Activated T-cell treated with anti-CD3 and anti-CD28 coated beads, Interleukin-2, amount 50 U/mL, for 4 hours (primary cell): Measurements from ENCODE around the gene SFTA2. TPM values are rescaled to one million over a fixed set of nuclear protein-coding genes. Genes with fewer than 3 reads are reported as not detected.

ENCODE experiments used
- ATAC-seq, 2 donors: fragments of 200-7000 bp; cut with Tn5 transposase; one replicate each; pipeline ENCODE4 v1.10.0; 2021
- DNase-seq: peaks from one replicate; pipeline ENCODE4 v3.0.0-alpha.2; 2020
- H3K27me3 Mint-ChIP-seq: one replicate; pipeline ENCODE4 v1.8.0; 2021; ENCODE audit warnings: low read depth, mixed read lengths
- H3K36me3 Mint-ChIP-seq: one replicate; pipeline ENCODE4 v1.8.0; 2022; ENCODE audit warnings: mixed read lengths; ENCODE audit not compliant: insufficient read depth
- H3K4me1 Mint-ChIP-seq: one replicate; pipeline ENCODE4 v1.8.0; 2021; ENCODE audit warnings: low read depth, mixed read lengths
- H3K4me3 Mint-ChIP-seq: one replicate; pipeline ENCODE4 v1.8.0; 2021; ENCODE audit warnings: mild to moderate bottlenecking, moderate library complexity, mixed read lengths
- H3K9me3 Mint-ChIP-seq: one replicate; pipeline ENCODE4 v1.8.0; 2021; ENCODE audit warnings: mixed read lengths
- total RNA-seq, 3 donors: library from RNA; stranded (reverse); gene quantifications; one replicate each; pipeline ENCODE4 v1.2.1, GENCODE V29; 2021

SFTA2 gene
- total RNA-seq, 3 donors from 2014 or later = 0.28 TPM; not detected in 2

DNA sequence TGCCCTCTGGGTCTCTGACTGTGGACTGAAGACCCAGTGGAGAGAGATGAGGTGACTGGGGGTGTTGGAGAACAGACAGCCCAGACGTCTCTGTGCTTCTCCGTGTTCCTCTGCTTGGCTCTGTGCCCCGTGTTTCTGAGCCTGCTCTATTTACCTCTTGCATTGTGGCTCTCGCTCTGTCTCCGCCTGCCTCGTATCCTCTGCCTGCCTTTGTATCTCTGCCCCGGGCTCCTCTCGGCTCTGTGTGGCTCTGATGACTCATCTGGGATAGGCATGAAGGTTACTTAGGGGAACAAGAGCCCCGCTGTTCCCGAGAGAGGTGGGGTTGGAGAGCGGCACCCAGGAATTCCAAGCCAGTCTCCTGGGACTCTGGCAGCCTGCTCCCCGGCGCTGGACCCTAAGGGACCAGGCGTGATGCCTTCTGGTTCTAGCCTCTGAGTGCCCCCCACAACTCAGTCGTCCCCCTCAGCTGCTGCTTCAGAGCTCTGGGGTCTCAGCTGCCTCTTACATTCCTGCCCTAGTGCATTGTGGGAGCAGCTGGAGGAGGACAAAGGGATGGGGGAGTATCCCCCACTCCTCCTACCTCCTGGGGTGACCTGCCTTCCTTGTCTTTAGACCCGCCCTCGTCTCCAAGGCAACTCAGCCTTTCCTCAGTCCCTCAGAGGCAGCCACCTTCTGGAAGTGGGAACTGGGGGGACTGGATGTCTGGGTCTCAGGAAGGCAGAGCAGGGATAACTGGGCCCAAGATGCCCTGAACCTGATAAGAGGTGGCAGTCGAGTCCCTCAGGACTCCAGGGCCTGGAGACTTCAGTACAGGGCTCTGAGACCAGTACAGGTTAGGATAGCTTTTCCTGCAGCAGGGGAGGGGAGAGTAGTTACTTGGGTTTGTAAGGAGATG is 45.7 kb downstream of the SFTA2 start:
- Mint-ChIP-seq H3K36me3 (peaks cover 7% of the 10 kb centered on the region), H3K27me3 (no peaks in the 10 kb centered on the region), H3K9me3 (no peaks in the 10 kb centered on the region), H3K4me3 (peak overlapping the region; percentile 82), H3K4me1 (peaks cover 31% of the 10 kb centered on the region)
- DNase-seq (no peak), ATAC-seq (peak; percentile 11 to 36)

DNA sequence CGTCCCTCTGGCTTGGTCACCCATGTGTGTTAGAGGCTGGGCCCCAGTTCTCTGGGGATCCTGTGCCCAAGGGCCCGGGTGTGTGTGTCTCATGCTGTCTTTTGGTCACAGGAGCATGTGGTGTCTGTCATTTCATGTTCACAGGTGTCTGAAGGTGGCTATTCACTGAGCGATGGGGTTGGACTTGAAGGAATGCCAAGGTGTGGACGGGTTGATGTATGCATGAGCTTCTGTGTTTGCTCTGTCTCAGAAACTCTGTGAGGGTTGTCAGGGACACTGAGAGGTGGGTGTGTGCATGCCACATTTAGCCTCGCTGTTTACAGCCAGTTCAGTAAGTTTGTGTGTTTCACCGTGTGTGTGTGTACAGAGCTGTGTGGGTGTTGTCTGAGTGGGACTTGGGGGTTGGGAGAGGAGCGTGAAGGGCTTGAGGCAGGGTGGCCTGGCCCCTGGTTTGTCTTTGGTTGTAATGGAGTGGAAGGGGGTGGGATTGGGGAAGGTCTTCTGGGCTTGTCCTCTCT is 46.4 kb downstream of the SFTA2 start:
- H3K4me3 Mint-ChIP-seq = peak overlapping the region; percentile 82
- H3K27me3 Mint-ChIP-seq = no peaks in the 10 kb centered on the region
- no peak for DNase-seq
- no peaks in the 10 kb centered on the region for H3K9me3 Mint-ChIP-seq
- peaks cover 31% of the 10 kb centered on the region for H3K4me1 Mint-ChIP-seq
- ATAC-seq = no peak
- H3K36me3 Mint-ChIP-seq = peaks cover 7% of the 10 kb centered on the region

DNA sequence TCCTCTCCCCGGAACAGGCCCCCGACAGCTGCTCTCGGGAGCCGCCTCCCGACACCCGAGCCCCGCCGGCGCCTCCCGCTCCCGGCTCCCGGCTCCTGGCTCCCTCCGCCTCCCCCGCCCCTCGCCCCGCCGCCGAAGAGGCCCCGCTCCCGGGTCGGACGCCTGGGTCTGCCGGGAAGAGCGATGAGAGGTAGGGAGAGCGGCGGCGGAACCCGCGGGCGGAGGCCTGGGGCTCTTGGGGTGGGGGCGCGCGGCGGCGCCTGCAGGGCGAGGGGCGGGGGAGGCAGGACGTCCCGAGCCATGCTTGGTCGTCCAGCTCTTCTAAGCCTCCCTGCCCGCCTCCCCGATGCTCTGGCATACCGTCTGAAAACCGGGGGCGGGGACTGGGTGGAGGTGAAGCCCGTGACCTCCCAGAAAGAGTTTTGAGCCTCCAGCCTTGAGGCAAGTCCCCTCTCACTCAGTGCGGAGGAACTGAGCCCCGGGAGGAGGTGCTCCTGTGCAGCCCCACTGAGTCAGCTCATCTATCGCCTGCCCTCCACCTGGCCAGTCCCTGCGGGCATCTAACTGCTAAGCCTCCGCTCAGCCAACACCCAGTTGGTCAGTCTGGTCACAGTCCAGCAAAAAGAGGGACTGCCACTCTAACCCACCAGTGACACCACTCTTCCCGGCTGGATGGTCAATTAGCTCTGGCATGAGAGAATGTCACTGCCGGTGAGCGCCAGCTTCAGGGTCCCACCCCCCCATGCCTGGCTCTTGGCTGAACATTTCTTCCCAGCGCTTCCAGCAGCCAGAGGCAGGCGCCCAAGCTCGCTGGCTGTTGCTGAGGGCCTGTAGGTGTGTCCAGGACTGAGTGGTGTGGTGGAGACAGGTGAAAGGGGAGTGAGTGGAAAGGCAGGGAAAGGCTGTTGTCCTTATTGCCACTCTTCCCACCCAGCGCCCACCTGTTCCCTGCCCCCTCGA is 47.2 kb downstream of the SFTA2 start:
- Mint-ChIP-seq H3K36me3 (peaks cover 2% of the 10 kb centered on the region), H3K4me1 (peaks cover 31% of the 10 kb centered on the region), H3K27me3 (no peaks in the 10 kb centered on the region), H3K4me3 (peak overlapping the region; percentile 82), H3K9me3 (no peaks in the 10 kb centered on the region)
- DNase-seq = no peak
- peak; percentile 52 to 61 for ATAC-seq

DNA sequence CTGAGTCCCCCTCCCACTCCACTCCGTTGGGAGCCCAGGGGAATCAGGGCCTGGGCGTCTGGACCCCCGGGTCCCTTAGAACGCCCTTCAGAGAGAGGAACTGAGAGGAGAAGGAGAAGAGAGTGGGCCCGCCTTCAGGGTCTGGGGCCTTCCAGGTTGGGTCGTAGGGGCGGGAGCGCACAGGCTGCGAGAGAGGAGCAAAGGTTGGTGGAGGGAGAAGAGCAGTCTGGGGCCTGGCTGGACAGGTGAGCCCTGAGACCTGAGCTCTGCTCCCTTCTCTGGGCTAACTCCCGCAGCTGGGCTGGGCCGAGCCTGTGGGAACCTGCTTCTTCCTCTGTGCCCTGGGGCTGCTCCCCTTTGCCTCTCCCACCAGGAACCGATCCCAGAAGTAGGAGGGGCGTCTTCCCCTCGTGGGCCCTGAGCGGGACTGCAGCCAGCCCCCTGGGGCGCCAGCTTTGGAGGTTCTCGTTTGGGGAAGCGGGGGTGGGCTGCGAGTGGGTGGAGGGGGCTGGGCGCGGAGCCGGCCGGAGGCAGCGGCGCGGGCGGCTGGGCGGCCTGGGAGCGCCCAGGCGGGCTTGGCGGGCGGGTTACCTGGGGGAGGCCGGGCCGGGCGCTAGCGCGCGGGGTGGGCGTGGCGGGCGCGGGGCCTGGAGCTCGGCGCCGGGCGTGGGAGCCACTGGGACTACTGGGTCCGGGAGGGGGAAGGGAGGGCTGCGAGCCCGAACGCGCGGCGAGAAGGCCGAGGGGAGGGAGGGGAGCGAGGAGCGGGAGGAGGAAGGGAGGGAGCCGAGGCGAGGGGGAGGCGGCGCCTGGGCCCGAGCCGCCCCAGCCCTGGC is 48.1 kb downstream of the SFTA2 start, which contains the start of gene DDR1:
Gene DDR1 (plus strand): TSS at position 835 of the 836 bp plus-strand sequence. CDS start 4,211 bp downstream, outside the sequence.
- no peaks in the 10 kb centered on the region for H3K9me3 Mint-ChIP-seq
- peaks cover 31% of the 10 kb centered on the region for H3K4me1 Mint-ChIP-seq
- peak; percentile 44 for DNase-seq
- peak within 1 kb of the TSS; percentile 82 for H3K4me3 Mint-ChIP-seq
- H3K27me3 Mint-ChIP-seq = no peaks in the 10 kb centered on the region
- ATAC-seq = peak; percentile 73
- no peaks in the 10 kb centered on the region for H3K36me3 Mint-ChIP-seq

DNA sequence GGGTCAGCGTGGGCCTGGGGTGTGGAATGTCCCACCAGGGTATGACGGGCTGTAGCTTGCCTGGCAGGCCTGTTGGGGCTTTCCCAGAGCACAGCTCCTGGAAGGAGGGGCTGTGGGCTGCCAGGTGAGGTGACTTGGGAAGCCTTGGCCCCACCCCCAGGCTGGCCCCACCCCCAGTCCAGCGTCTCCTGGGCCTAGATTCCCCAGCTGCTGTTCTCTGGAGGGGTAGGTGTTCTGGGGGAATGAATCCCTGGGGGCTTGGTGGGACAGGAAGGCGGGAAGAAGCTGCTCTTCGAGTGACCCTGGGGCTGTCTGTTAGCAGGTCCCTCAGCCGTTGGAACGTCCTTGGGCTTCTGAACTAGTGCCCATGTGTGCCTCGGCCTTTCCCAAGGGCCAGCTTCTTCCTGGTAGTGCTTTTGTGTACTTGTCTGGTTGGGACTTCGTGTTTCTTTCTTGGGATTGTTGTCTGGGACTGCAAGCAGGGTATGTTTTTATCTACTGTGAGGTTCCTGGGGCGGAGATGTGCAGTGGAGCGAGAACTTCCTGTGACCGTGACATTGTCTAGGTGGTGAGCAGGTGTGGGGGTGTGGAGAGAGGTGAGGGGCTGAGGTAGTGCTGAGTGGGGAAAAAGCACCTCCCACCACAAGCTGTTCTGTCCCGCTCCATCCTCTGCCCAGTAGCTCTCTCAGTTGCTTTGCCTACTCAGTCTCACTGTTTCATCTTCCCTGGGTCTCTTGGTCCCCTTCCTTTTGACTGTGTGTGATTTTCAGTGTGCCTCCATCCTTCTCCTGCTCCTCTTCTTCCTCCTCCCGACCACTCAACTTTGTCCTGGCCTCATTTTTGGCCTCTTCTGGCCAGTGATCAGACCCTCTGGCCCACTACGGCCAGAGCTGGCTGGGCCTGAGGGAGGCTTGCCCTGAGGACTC is 48.9 kb downstream of the SFTA2 start:
- Mint-ChIP-seq H3K27me3 (no peaks in the 10 kb centered on the region), H3K9me3 (no peaks in the 10 kb centered on the region), H3K36me3 (no peaks in the 10 kb centered on the region), H3K4me1 (peaks cover 39% of the 10 kb centered on the region), H3K4me3 (peak overlapping the region; percentile 78)
- DNase-seq = no peak
- ATAC-seq = no peak

DNA sequence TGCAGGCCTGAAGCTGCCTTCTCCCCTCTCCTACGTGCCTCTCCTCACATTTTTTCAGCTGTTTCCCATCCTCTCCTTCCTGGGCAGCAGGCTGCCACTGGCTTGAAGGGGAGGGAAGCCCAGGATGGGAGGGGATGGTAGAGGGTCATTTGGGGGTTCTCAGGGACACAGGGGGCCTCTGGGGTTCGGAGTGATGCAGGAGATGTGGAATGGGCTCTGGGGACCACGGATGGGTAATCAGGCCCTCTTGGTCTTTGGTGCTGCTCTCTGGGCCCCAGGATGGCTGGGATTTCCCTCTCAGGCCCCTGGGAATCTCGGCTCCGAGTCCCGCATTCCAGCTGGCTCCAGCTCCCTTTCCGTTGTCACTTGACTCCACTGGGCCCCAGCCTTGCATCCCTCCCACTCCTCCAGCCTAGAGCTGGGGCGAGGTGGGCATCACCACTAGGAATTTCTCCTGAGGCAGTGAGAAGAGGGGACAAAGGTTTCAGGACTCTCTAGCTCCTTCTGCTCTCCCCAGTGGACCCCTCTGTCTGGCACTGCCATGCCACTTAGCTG is 49.7 kb downstream of the SFTA2 start:
- H3K27me3 Mint-ChIP-seq = no peaks in the 10 kb centered on the region
- DNase-seq (no peak), ATAC-seq (no peak)
- no peak overlapping the region for H3K4me3 Mint-ChIP-seq
- H3K36me3 Mint-ChIP-seq = no peaks in the 10 kb centered on the region
- peaks cover 45% of the 10 kb centered on the region for H3K4me1 Mint-ChIP-seq
- no peaks in the 10 kb centered on the region for H3K9me3 Mint-ChIP-seq

DNA sequence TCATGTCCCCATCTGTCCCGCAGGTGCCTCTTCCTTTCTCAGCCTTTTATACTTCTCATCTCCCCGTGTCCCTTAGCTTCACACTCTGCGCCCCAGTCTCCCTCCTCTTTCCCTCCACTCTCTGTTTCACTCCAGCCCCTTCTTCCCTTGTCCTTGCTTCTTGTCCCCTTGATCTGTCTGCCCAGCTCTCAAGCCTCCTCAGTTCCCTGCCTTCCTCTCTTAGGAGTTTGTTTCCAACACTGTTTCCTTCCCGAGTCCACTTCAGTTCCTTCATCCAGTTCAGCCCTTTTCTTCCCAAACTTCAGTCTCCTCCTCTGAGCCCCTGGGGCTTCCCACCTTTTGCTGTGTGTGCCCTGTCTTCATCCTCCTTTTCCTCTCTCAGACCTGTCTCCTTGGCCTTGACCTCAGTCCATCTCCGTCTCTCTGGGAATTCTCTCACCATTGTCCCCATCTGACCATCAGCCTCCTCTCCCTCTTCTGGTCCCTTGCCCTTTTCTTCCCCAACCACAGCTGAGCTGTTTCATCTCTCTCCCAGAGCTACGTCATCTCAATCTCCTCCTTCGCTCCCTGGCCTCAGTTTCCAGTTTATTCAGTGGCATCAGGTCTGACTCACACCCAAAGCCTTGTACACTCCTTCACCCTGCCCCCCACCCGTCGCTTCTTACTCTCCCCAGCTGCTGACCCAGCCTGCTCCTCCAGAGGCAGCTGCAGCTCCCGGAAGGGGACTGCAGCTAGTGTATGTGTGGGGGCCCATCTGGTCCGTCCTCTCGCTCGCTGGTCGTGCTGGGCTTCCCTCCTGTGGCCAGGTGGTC is 50.4 kb downstream of the SFTA2 start:
- Mint-ChIP-seq H3K27me3 (no peaks in the 10 kb centered on the region), H3K9me3 (no peaks in the 10 kb centered on the region), H3K4me1 (peaks cover 48% of the 10 kb centered on the region), H3K36me3 (no peaks in the 10 kb centered on the region), H3K4me3 (no peak overlapping the region)
- ATAC-seq = no peak
- no peak for DNase-seq

Other genes with a start within 250 kb of the SFTA2 start
- 100 to 1,000 TPM; 148 to 176 (median 148) TPM for gene PPP1R18, start 245.5 kb downstream of the SFTA2 start, total RNA-seq
- 10 to 100 TPM in 2 of 3 donors, 1 to 10 TPM in 1; 9.7 to 10.5 (median 10.2) TPM for gene NRM, start 241.2 kb downstream of the SFTA2 start, total RNA-seq
- gene MDC1, start 214.9 kb downstream of the SFTA2 start, total RNA-seq = 10 to 100 TPM; 65.4 to 69.5 (median 65.8) TPM
- gene TUBB, start 211.8 kb downstream of the SFTA2 start, total RNA-seq = 1,000 to 10,000 TPM; 1,153 to 1,485 (median 1,301) TPM
- 10 to 100 TPM; 93.0 to 98.1 (median 95.0) TPM for gene FLOT1, start 189.5 kb downstream of the SFTA2 start, total RNA-seq
- gene IER3, start 187.6 kb downstream of the SFTA2 start, total RNA-seq = 100 to 1,000 TPM; 519 to 552 (median 531) TPM
- 10 to 100 TPM; 13.9 to 23.1 (median 14.2) TPM for gene DDR1, start 47.7 kb downstream of the SFTA2 start, total RNA-seq
- gene GTF2H4, start 24.0 kb downstream of the SFTA2 start, total RNA-seq = 10 to 100 TPM; 69.6 to 74.0 (median 73.8) TPM
- 10 to 100 TPM; 73.6 to 95.1 (median 79.3) TPM for gene VARS2, start 17.9 kb downstream of the SFTA2 start, total RNA-seq
- gene MUCL3, start 8.8 kb upstream of the SFTA2 start, total RNA-seq = under 1 TPM in 1 of 3 donors, not detected in 2; 0.03 TPM
- gene MUC21, start 51.5 kb upstream of the SFTA2 start, total RNA-seq = not detected
- gene MUC22, start 78.3 kb upstream of the SFTA2 start, total RNA-seq = not detected
- not detected for gene C6orf15, start 180.4 kb upstream of the SFTA2 start, total RNA-seq
- gene PSORS1C1, start 182.6 kb upstream of the SFTA2 start, total RNA-seq = not detected
- not detected for gene CDSN, start 188.3 kb upstream of the SFTA2 start, total RNA-seq
- not detected for gene PSORS1C2, start 206.9 kb upstream of the SFTA2 start, total RNA-seq
- gene CCHCR1, start 225.6 kb upstream of the SFTA2 start, total RNA-seq = 10 to 100 TPM; 22.1 to 23.4 (median 23.1) TPM
- 10 to 100 TPM; 28.8 to 31.1 (median 30.8) TPM for gene TCF19, start 226.4 kb upstream of the SFTA2 start, total RNA-seq
- 1 to 10 TPM in 2 of 3 donors, under 1 TPM in 1; 0.63 to 1.4 (median 1.0) TPM for gene POU5F1, start 238.5 kb upstream of the SFTA2 start, total RNA-seq